ENCODE results near the gene SLC9A1. TPM values are rescaled to one million over a fixed set of nuclear protein-coding genes. Genes with fewer than 3 reads are reported as not detected.

The SLC9A1 gene
- total and polyA plus RNA-seq, 8 donors, result 16.3 to 132 (median 27.9) TPM

DNA sequence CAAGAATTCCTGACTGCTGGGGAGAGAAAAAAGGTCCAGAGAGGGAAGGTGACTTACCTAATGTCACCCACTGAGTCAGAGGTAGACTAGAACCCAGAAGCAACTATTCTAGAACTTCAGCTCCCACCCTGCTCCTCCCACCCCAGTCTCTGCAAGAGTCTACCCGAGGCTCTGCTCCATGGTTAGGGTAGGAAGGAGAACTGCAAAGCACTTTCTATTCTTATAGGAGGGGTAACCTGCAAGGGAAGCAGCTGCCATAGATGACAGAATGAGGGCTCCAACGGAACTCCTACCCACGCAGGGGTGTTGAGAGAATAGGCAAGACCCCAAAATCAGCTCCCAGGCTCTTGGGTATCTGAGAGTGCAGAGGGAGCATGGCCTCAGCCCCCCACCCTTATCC, 4.3 kb downstream of the SLC9A1 start:
- TF ChIP-seq POLR2A (IDR thresholded peaks at IDR 0.05) (no peak), POLR2AphosphoS5 (IDR thresholded peaks at IDR 0.05) (no peak), EP300 (IDR thresholded peaks at IDR 0.05) (no peak)
- TF ChIP-seq, protein P1, sequence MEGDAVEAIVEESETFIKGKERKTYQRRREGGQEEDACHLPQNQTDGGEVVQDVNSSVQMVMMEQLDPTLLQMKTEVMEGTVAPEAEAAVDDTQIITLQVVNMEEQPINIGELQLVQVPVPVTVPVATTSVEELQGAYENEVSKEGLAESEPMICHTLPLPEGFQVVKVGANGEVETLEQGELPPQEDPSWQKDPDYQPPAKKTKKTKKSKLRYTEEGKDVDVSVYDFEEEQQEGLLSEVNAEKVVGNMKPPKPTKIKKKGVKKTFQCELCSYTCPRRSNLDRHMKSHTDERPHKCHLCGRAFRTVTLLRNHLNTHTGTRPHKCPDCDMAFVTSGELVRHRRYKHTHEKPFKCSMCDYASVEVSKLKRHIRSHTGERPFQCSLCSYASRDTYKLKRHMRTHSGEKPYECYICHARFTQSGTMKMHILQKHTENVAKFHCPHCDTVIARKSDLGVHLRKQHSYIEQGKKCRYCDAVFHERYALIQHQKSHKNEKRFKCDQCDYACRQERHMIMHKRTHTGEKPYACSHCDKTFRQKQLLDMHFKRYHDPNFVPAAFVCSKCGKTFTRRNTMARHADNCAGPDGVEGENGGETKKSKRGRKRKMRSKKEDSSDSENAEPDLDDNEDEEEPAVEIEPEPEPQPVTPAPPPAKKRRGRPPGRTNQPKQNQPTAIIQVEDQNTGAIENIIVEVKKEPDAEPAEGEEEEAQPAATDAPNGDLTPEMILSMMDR (IDR thresholded peaks at IDR 0.05), result no peak
- Histone ChIP-seq H3K4me3 (peak overlapping the region in 2 of 4 donors; percentile 0 to 71), H3K4me1 (peaks cover 58 to 93% (median 79%) of the 10 kb centered on the region in 4 donors), H3K9me3 (no peaks in the 10 kb centered on the region), H3K36me3 (peaks cover 0 to 18% (median 0%) of the 10 kb centered on the region in 4 donors), H3K27me3 (no peaks in the 10 kb centered on the region), H3K27ac (peak overlapping the region in 4 of 5 donors; percentile 29 to 58 (median 44))
- intact Hi-C loops (cut with DNase I; ENCODE audit: low total_unique reads), result no loop called here
- DNase-seq, result no peak
- WGBS, 5 donors, result 60 to 77% (median 75%) methylated on average over 3 of the region's 3 CpGs

DNA sequence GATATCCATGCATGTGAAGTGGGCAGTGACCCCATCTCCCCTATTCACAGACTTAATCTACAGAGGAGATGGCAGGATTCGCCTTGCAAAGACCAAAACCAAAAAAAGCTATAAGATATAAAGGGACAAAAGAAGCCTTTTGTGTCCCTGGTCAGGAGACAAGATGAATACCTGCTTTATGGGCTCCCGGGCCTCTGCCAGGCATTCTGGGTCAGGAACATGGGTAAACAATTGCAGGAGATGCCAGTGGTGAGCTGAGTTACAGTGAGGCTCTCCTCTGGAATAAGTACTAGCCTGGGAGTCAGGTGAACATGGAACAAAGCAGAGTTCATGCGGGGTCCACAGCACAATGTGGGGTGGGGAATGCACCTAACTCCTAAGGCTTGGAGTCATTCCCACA, 4.7 kb downstream of the SLC9A1 start:
- intact Hi-C loops (cut with DNase I; ENCODE audit: low total_unique reads), result no loop called here
- no peak for DNase-seq
- Histone ChIP-seq H3K27ac (peak overlapping the region; percentile 29 to 58 (median 47)), H3K4me1 (peaks cover 58 to 93% (median 80%) of the 10 kb centered on the region in 4 donors), H3K4me3 (peak overlapping the region in 1 of 4 donors; percentile 71), H3K27me3 (no peaks in the 10 kb centered on the region), H3K36me3 (peaks cover 0 to 18% (median 0%) of the 10 kb centered on the region in 4 donors), H3K9me3 (no peaks in the 10 kb centered on the region)
- 51 to 76% (median 58%) methylated on average over 3 of the region's 3 CpGs for WGBS, 5 donors
- TF ChIP-seq POLR2A (IDR thresholded peaks at IDR 0.05) (no peak), POLR2AphosphoS5 (IDR thresholded peaks at IDR 0.05) (no peak), EP300 (IDR thresholded peaks at IDR 0.05) (no peak)
- TF ChIP-seq, protein P1 (IDR thresholded peaks at IDR 0.05), result no peak

DNA sequence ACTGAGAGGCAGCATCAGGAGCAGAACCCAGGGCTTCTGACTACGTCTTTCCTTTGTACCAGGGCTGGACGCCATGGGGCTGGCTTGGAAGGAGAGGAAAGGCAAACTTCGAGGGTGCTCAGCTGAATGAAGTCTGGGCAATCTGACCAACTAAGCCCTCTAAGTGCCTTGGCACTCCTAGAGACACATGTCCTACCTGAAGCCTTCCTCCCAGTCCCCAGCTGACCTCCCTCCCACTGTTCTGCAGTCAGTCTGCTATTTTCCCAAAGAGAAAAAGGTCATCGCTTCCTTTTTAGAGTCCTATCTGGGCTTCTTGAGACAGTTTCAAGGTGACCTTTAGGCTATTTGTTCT, 5.2 kb downstream of the SLC9A1 start:
- Histone ChIP-seq H3K27me3 (no peaks in the 10 kb centered on the region), H3K9me3 (no peaks in the 10 kb centered on the region), H3K36me3 (peaks cover 0 to 18% (median 0%) of the 10 kb centered on the region in 4 donors), H3K4me1 (peaks cover 63 to 96% (median 84%) of the 10 kb centered on the region in 4 donors), H3K4me3 (peak overlapping the region in 1 of 4 donors; percentile 71), H3K27ac (peak overlapping the region; percentile 22 to 58 (median 47))
- TF ChIP-seq POLR2A (IDR thresholded peaks at IDR 0.05) (no peak), POLR2AphosphoS5 (IDR thresholded peaks at IDR 0.05) (no peak), EP300 (IDR thresholded peaks at IDR 0.05) (no peak)
- TF ChIP-seq, protein P1 (IDR thresholded peaks at IDR 0.05), result no peak
- WGBS, 5 donors, result 62 to 82% (median 71%) methylated on average over 4 of the region's 4 CpGs
- intact Hi-C loops (cut with DNase I; ENCODE audit: low total_unique reads), result no loop called here
- DNase-seq, result no peak

DNA sequence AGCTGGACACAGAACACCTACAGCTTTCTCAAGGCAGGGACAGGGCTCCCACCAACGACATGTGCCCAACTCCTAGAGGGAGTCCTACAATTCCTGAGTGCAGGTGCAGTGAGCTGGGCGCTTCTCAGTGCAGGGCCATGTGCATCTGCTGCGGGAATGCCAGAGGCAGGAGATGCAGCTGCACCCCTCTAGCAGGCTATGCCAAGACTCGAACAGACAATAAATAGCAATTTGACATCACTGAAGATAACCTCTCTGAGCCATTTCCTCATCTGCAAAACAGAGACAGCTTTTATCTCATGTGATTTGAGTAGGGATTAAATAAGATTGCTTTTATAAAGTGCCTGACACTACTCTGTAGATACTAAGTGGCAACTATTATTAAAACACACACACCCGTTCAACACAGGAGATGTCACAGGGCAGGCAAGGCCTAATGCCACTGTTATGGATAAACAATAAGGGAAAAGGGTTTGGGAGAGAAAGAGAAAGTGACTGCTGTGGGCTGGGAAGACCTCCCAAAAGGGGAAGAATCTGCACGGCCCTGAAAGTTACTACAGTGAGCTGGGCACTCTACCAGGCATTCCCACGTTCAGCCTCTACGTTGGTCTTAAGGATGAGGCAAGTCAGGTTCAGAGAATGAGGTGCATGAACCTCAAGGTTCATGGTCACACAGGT, 5.7 kb downstream of the SLC9A1 start:
- peak overlapping the region in 1 of 4 donors; percentile 71 for H3K4me3 ChIP-seq
- H3K4me1 ChIP-seq, result peaks cover 62 to 98% (median 85%) of the 10 kb centered on the region in 4 donors
- no peaks in the 10 kb centered on the region for H3K27me3 ChIP-seq
- WGBS, 5 donors, result 36 to 65% (median 44%) methylated on average over 7 to 8 of the region's 8 CpGs
- H3K27ac ChIP-seq, result peak overlapping the region; percentile 22 to 58 (median 47)
- intact Hi-C loops (cut with DNase I; ENCODE audit: low total_unique reads), result no loop called here
- DNase-seq, result no peak
- H3K9me3 ChIP-seq, result no peaks in the 10 kb centered on the region
- H3K36me3 ChIP-seq, result peaks cover 0 to 18% (median 0%) of the 10 kb centered on the region in 4 donors
- TF ChIP-seq, protein P1 (IDR thresholded peaks at IDR 0.05), result no peak
- TF ChIP-seq POLR2A (IDR thresholded peaks at IDR 0.05) (no peak), EP300 (IDR thresholded peaks at IDR 0.05) (no peak), POLR2AphosphoS5 (IDR thresholded peaks at IDR 0.05) (no peak)
